COR-L47 (cell line): ENCODE measurements around the gene TENT4A.

Experiments used
- DNase-seq: peaks from one replicate; lab custom pipeline; 2025; lab: John Stamatoyannopoulos, UW

Gene TENT4A

GRCh38 chr5:6752782-6753181 lies 39.5 kb downstream of the TENT4A start:
- no peak for DNase-seq

GRCh38 chr5:6753851-6754250 lies 40.6 kb downstream of the TENT4A start:
- no peak for DNase-seq

- DNase-seq, result no peak
These were observed 41.5 kb downstream of the TENT4A start for GRCh38 chr5:6754766-6755165.

GRCh38 chr5:6755519-6755918 lies 42.3 kb downstream of the TENT4A start:
- DNase-seq, result no peak

GRCh38 chr5:6755941-6756340 lies 42.7 kb downstream of the TENT4A start:
- no peak for DNase-seq

GRCh38 chr5:6757414-6757969 lies 44.3 kb downstream of the TENT4A start:
- no peak for DNase-seq

GRCh38 chr5:6758236-6758635 lies 45.0 kb downstream of the TENT4A start:
- no peak for DNase-seq

GRCh38 chr5:6758706-6759105 lies 45.5 kb downstream of the TENT4A start:
- DNase-seq, result no peak

GRCh38 chr5:6759401-6759800 lies 46.2 kb downstream of the TENT4A start:
- DNase-seq, result no peak

GRCh38 chr5:6759983-6760382 lies 46.8 kb downstream of the TENT4A start:
- DNase-seq, result no peak

GRCh38 chr5:6760686-6761085 lies 47.5 kb downstream of the TENT4A start:
- no peak for DNase-seq

- DNase-seq, result no peak
These were observed 48.1 kb downstream of the TENT4A start for GRCh38 chr5:6761333-6761732.

- no peak for DNase-seq
These were observed 48.9 kb downstream of the TENT4A start for GRCh38 chr5:6762116-6762515.

- no peak for DNase-seq
These were observed 49.5 kb downstream of the TENT4A start for GRCh38 chr5:6762697-6763096.

GRCh38 chr5:6763191-6763590 lies 50.0 kb downstream of the TENT4A start:
- DNase-seq, result no peak

- peak; percentile 72 for DNase-seq
These were observed 52.6 kb downstream of the TENT4A start for GRCh38 chr5:6765612-6766525.

- peak; percentile 59 for DNase-seq
These were observed 53.4 kb downstream of the TENT4A start for GRCh38 chr5:6766604-6767093.

- DNase-seq, result no peak
These were observed 54.3 kb downstream of the TENT4A start for GRCh38 chr5:6767481-6768063.

GRCh38 chr5:6768590-6769230 lies 55.5 kb downstream of the TENT4A start:
- no peak for DNase-seq

- DNase-seq, result no peak
These were observed 57.8 kb downstream of the TENT4A start for GRCh38 chr5:6770826-6771607.

GRCh38 chr5:6772886-6773285 lies 59.7 kb downstream of the TENT4A start:
- DNase-seq, result no peak
